ENCODE measurements around the gene TCEANC2. TPM values are rescaled to one million over a fixed set of nuclear protein-coding genes. Genes with fewer than 3 reads are reported as not detected.

Gene TCEANC2
- total RNA-seq, 2 experiments from 2014 or later: 13.0 TPM

Small RNA genes lying within 50 kb of the gene (microRNA-seq; reads per million reads assigned to microRNA genes)
- gene MIR4781 (ENCODE audit: borderline microRNAs expressed, borderline replicate concordance): 6.6 reads per million, percentile 9 among the genes with 10 or more reads in this experiment

Other genes starting within 250 kb of the TCEANC2 start
- gene NDC1, start 215.3 kb upstream of the TCEANC2 start, total RNA-seq: 10 to 100 TPM; 25.9 to 27.9 TPM
- gene YIPF1, start 163.8 kb upstream of the TCEANC2 start, total RNA-seq: 10 to 100 TPM; 22.2 to 22.4 TPM
- not detected for gene DIO1, start 159.4 kb upstream of the TCEANC2 start, total RNA-seq
- gene IFT25, start 107.9 kb upstream of the TCEANC2 start, total RNA-seq: 10 to 100 TPM; 46.2 to 48.7 TPM
- gene LRRC42, start 107.3 kb upstream of the TCEANC2 start, total RNA-seq: 10 to 100 TPM; 19.9 to 21.3 TPM
- not detected for gene LDLRAD1, start 35.4 kb upstream of the TCEANC2 start, total RNA-seq
- 100 to 1,000 TPM; 140 to 142 TPM for gene TMEM59, start 404 bp upstream of the TCEANC2 start, total RNA-seq
- gene CDCP2, start 99.4 kb downstream of the TCEANC2 start, total RNA-seq: not detected
- 10 to 100 TPM; 12.7 to 13.6 TPM for gene CYB5RL, start 146.4 kb downstream of the TCEANC2 start, total RNA-seq
- gene MRPL37, start 146.6 kb downstream of the TCEANC2 start, total RNA-seq: 100 to 1,000 TPM; 203 to 211 TPM